Activated naive CD8-positive, alpha-beta T cell treated with anti-CD3 and anti-CD28 coated beads, Interleukin-2, amount 50 U/mL, for 16 hours (primary cell): ENCODE data around the gene MPC1.

Experiments
- DNase-seq: peaks from one replicate; pipeline ENCODE4 v3.0.0-alpha.2; 2020; ENCODE audit warnings: low read depth, low spot score

The MPC1 gene

DNA sequence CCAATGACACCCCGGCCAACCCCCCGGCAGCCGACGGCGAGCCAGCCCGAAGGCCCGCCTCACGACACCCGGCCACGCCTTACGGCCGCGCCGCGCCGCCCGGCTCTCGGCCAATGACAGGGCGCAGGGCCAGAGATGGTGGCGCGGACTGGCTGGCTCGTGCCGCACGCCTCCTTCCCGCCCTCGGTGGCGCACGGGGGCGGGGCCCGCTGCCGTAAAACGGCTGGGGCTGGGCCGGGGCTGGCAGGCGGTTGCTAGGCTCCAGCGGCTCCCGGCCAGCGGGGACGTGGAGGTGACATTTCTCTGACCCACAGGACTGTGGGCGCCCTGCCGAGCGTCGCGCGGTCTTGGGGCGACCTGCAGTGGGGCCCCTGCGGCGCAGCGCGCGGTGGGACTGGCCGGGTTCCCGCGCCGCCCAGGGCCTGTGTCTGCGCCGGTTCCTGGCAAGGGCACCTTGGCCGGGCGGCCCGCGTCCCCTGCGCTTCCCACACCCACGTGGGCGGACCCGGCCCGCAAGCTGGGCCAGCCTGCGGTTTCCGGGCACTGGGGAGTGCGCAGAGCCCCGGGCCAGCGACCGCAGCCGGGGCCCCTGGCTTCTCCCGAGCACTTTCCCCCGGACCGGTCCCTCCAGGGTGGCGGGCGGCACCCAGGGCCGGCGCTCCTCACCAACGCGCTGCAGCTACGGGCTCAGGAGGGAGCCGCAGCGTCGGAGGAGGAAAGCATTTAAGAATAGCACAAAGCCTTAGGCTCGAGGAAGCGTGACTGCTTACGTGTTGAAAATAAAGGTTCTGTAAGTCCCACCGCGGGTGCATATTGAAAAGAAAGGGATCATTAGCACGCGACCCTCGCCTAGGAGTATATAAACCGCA is at the start of gene MPC1:
TSS of gene MPC1 (minus strand) at position 8 of the 869 bp plus-strand sequence. CDS start 64 bp downstream, outside the sequence.
- peak; percentile 89 for DNase-seq

GRCh38 chr6:166430269-166430668 is 47.5 kb upstream of the MPC1 start:
- DNase-seq = no peak

- DNase-seq = no peak
Observed at GRCh38 chr6:166424431-166424830, 41.7 kb upstream of the MPC1 start.

GRCh38 chr6:166423781-166424180 is 41.0 kb upstream of the MPC1 start:
- no peak for DNase-seq

GRCh38 chr6:166423051-166423745 is 40.5 kb upstream of the MPC1 start:
- no peak for DNase-seq

- DNase-seq = no peak
Observed at GRCh38 chr6:166422201-166422940, 39.6 kb upstream of the MPC1 start.

- DNase-seq = no peak
Observed at GRCh38 chr6:166420351-166420750, 37.6 kb upstream of the MPC1 start.

GRCh38 chr6:166419717-166420116 is 37.0 kb upstream of the MPC1 start:
- DNase-seq = no peak

- no peak for DNase-seq
Observed at GRCh38 chr6:166419286-166419685, 36.5 kb upstream of the MPC1 start.

DNA sequence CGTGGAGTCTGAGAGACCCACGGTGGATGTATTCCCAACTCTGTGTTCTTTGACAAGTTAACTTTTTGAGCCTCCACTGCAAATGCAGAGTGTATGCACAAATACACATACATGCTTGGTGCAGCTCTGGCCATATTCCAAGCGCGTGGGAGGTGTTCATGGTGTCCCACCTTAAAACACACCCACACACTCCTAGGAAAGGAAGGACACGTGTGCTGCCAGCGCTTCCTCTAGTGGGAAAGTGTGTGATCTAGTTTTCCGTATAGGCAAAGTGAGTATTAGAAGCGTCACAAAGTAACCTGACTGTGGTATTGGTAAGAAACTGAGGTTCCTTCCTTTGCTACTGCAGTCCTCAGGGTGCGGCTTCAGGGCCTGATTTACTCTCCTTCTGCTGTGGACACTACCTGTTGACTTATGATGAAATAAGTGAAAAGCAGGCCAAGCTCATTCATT is 36.0 kb upstream of the MPC1 start:
- no peak for DNase-seq

DNA sequence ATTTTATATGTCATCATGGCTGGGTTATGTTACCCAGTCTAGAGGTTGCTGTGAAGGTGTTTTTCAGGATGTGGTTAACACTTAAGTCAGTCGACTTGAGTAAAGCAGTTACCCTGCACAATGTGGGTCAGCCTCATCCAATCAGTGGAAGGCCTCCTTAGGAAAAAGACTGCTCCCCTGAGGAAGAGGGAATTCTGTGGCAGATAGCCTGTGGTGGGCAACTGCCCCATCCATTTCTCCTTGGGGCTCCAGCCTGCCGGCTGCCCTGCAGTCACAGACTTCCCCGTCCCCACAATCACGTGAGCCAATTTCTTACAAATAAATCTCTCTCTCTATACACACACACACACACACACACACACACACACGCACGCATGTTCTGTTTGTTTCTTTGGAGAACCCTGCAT is 34.5 kb upstream of the MPC1 start:
- no peak for DNase-seq

- DNase-seq = no peak
Observed at GRCh38 chr6:166415833-166416347, 33.1 kb upstream of the MPC1 start.

GRCh38 chr6:166415306-166415705 is 32.6 kb upstream of the MPC1 start:
- no peak for DNase-seq

DNA sequence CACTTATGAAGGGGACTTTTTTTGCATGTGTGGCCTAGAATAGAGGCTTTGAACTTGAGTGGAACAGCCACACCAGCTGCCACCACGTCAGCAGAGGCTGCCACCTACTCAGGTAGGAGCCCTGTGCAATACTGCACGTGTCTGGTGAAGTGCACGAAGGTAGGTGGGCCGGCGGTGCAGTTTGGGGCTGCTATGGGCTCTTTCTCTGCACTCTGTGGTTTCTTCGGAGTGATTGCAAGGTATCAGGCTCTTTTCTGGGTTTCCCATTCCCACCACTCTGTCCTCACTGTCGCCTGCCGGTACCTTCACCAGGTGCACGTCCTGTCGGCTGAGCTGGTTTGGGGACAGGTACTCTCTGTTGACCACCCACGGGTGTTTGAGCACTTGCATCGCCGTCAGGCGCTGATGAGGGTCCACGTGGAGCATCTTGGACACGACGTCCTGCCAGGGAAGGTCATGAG is 30.8 kb upstream of the MPC1 start:
- DNase-seq = no peak

DNA sequence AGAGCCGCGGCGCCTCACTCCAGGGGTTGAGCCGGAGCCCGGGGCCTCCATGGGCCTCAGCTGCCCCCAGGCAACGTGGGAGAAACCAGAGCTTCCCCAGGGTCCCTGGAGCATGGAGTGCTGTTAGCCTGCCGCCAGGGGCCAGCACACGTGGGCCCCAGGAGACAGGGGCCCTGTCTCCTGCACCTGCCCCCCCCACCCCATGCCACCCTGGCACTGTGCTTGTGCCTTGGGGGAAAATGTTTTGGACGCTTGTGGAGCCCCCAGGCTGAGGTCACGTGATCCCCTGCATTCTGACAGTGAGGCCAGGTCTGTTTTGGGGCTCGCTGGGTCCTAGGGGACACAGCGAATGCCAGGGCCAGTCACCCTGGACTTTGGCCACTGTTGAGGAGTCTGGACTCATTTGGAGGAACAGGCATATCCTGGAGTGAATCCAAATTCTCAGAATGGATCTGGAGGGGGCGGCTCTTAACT is 30.2 kb upstream of the MPC1 start:
- DNase-seq = no peak

DNA sequence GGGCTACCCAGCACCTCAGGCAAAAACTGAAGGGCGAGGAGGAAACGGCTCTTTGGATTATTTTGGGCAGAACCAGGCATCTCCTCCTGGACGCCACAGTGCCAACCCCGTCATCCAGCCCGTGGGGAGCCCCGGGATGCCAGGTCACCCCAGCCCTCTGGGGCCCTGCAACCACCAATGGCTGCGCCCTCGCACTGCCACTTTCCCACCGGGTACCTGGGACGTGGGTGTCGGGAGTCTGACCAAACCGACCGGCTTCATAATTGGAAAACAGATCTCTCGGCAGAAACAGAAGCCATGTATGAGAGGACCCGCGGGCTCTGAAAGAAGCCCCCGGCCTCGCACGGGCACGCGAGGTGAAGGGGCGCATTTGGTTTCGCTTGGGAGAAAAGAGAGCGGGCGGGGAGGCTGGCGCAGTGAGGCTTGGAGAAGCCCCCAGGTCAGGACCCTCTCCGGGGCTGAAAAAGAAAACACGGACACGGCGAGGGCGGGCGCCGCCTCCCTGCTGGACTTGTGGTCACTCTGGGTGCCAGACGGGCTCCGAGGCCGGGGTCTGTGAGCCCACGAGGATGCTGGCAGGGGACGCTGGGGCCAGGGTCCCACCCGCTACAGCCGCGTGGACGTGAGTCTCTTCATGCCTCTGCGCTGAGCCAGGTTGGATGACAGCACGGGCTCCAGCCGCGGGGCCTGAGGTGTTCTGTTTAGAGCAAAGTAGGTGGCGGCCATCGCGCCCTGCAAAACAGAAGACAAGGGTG is 29.6 kb upstream of the MPC1 start:
- DNase-seq = no peak

DNA sequence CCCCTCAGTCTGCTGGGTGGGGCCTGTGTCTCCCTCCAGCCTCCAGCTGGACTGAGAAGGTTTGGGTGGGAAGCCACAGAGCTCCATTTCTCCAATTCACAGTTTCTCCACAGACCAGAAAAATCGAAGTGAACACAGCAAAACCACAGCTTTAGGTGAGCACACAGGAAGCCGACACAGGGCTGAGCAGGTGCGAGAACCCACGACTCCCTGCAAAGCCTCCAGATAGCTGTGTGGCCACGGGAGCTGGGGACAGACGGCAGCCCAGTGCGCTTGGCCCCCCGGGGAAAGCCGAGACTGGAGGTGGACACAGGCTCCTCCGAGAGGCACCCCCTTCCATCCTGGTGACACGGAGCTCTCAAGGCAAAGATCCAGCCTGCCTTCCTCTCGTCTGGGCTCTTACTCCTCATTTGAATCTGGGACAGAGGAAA is 29.0 kb upstream of the MPC1 start:
- DNase-seq = no peak

- DNase-seq = no peak
Observed at GRCh38 chr6:166411271-166411670, 28.5 kb upstream of the MPC1 start.

DNA sequence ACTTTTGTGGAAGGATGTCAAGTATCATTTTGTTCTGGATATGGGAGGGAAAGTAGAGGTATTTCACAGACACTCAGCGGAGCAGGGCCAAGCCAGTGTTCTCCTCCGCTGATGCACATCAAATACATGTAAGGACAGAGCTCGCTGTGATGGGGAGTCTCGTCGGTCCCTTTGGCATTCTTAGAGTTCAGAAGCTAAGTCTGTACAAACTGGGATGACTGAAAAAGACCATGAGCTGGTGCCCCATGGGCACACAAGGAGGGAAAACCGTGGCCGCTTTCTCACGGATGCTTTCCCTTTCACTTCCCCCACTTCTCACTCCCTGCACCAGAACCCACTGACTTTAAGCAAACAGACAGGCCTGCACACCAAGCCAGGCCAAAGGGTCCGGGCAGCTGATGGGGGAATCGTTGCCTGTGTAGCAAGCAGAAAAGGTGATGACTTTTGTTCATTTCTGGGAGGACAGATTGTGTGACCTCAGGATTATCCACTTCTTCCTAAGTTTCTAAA is 27.7 kb upstream of the MPC1 start:
- DNase-seq = no peak

- no peak for DNase-seq
Observed at GRCh38 chr6:166408936-166409755, 26.4 kb upstream of the MPC1 start.
